CD4-positive, alpha-beta T cell treated with Interferon alpha-2 for 1 hour (primary cell): Measurements from ENCODE around the gene MANF.

Experiments
- DNase-seq, 2 donors: peaks; one replicate each; pipeline ENCODE4 v3.0.0-alpha.2; 2020 to 2022

MANF gene

GRCh38 chr3:51390246-51391074 lies 5.4 kb downstream of the MANF start:
- no peak for DNase-seq

GRCh38 chr3:51391075-51391565 lies 6.0 kb downstream of the MANF start, which contains the start of gene RBM15B:
Gene RBM15B, plus strand, starts transcription at chr3:51391285. Its CDS starts 115 bp downstream, at chr3:51391400.
- peak; percentile 97 to 98 for DNase-seq

GRCh38 chr3:51391566-51392354 lies 6.7 kb downstream of the MANF start:
- peak; percentile 42 to 60 for DNase-seq

DNA sequence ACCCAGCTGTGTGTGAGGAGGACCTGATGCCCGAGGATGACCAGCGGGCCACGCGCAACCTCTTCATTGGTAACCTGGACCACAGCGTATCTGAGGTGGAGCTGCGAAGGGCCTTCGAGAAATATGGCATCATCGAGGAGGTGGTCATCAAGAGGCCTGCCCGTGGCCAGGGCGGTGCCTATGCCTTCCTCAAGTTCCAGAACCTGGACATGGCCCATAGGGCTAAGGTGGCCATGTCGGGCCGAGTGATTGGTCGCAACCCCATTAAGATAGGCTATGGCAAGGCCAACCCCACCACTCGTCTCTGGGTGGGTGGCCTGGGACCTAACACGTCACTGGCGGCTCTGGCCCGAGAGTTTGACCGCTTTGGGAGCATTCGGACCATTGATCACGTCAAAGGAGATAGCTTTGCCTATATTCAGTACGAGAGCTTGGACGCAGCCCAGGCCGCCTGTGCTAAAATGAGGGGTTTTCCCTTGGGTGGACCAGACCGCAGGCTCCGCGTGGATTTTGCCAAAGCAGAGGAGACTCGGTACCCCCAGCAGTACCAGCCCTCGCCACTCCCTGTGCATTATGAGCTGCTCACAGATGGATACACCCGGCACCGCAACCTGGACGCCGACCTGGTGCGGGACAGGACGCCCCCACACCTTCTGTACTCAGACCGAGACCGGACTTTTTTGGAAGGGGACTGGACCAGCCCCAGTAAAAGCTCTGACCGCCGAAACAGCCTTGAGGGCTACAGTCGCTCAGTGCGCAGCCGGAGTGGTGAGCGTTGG lies 7.5 kb downstream of the MANF start:
- DNase-seq, result no peak

GRCh38 chr3:51393134-51393495 lies 8.0 kb downstream of the MANF start:
- DNase-seq, result no peak

GRCh38 chr3:51393564-51393963 lies 8.5 kb downstream of the MANF start:
- DNase-seq, result no peak

DNA sequence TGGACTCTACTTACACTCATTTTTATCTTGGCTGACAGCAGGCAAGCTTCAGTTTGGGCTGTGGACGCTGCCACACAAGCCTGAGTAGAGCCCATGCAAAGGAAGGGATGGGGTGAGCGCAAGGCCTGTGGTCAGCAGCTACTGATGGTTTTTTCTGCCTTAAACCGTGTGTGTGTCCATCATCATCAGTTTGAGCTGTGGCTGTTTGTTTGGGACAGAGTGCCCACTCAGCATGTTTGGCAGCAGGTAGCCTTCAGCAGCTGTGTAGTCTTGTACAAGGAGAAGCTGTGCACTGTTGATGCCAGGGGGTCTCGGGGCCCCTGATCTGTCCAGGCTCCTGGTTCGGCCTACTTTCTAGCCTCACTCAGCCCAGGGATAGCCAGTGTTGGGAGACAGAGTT lies 9.4 kb downstream of the MANF start:
- no peak for DNase-seq

- no peak for DNase-seq
These were observed 10.6 kb downstream of the MANF start for GRCh38 chr3:51395493-51396213.

GRCh38 chr3:51396401-51396800 lies 11.3 kb downstream of the MANF start:
- DNase-seq, result no peak

GRCh38 chr3:51397392-51397791 lies 12.3 kb downstream of the MANF start:
- no peak for DNase-seq

DNA sequence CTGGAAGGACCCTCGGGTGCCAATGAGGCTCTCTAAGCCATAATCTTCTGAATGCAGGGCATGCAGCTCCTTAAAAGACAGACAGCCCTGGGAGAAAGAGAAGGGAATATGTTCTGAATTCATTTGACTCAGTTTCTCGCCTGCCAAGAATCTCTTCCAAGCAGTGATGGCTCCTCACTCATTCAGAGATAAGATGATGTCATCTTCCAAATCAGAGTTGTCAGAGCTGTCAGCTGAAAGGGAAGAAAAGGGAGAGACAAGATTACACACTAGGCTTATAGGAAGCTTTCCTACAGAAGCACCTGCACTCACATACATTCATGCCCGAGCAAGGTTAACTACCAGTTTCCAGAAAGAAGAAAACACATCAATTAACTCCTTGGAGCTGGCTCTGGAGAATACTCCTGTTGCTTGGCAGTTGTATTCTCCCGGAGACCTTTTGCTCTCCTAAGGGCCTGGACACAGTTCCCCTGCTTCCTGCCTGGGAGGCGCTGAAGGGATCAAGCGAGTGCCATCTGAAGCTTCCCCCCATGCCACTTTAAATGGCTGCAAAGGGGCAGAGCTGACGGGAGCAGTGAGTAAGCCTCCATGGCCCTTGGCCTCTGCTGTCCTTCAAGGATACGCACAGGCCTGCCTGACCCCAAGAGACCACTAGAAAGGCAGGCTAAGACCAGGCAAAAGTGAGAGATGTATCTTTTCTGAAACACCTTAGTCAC lies 13.7 kb downstream of the MANF start:
- no peak for DNase-seq

DNA sequence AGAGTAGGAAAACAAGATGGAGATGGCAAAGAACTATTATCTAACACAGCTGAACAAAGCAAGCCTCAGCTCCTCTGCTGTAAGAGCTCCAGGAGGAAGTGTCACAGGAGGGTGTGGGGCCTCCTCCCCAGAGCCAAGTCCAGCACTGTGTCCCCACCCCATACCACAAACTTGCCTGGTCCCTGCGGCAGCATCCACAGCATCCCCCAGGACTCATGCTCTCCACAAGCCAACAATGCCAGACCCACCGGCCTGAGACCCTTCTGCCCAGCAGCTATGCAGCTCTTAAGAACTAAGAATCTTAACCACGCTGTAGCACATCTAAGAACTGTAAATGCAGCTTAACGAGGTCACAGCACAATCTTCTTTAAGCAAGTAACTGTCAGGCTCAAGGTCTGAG lies 15.1 kb downstream of the MANF start:
- DNase-seq, result no peak

DNA sequence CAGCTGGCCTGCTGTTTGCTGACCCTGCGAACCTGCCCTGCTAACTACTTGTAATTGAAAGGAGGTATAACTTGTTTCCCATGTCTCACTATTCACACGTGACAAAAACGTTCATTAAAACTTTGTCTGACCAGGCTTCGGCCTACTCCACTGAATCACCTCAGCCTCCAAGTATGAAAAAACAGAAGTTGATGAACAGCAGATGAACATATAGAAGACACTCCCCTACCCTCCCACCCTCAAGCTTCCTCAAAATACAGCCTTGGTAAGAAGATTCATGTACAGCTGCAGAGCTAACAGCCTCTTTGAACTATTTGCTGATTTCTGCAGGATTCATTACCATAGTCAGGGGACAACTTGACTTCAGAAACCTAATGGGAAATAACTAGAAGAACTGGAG lies 16.6 kb downstream of the MANF start:
- peak in 1 of 2 donors; percentile 18 for DNase-seq

DNA sequence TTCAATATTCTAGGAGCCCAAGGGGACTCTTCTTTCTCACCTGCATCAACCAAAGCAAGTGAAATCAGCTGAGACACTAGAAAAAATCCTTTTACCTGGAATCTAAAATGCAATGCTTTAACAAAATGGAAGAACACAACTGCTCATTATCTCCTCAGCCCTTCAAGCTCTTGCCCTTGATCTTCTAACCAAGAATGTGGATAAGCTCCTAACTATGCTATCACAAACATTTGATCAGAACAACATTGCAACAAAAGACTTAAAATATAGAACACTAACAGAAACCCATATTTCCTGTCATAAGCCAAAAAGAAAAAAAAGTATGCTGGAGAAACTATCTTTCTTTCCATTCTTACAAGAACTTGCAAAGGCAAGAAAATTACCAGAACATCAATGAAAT lies 18.6 kb downstream of the MANF start:
- no peak for DNase-seq

GRCh38 chr3:51408021-51408420 lies 22.9 kb downstream of the MANF start:
- DNase-seq, result no peak

GRCh38 chr3:51408813-51409212 lies 23.7 kb downstream of the MANF start:
- no peak for DNase-seq

GRCh38 chr3:51422211-51422610 lies 37.1 kb downstream of the MANF start:
- no peak for DNase-seq

DNA sequence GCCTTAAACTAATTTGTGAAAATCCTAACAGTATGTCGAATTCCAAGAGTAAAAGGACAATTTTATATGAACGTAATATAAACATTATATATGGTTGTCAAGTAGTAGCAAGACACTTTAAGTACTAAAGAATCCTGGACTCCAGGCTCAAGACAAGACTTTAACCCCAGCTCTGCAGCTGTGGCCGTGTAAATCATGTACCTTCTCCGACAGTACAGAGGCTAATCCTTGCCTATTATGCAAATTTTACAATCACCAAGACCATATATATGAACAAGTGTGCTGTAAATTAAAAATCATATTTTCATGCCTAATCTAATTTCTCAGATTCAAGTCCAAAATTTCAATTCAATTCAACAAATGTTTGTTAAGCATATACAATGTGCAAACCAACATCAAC lies 41.8 kb downstream of the MANF start:
- DNase-seq, result no peak

- no peak for DNase-seq
These were observed 44.0 kb downstream of the MANF start for GRCh38 chr3:51429138-51429537.

GRCh38 chr3:51434110-51434509 lies 49.0 kb downstream of the MANF start:
- DNase-seq, result no peak

- peak; percentile 39 to 68 for DNase-seq
These were observed 49.7 kb downstream of the MANF start for GRCh38 chr3:51434746-51435327.
